CD4-positive, alpha-beta memory T cell (primary cell): ENCODE data around the gene CACNA2D2. TPM values are rescaled to one million over a fixed set of nuclear protein-coding genes. Genes with fewer than 3 reads are reported as not detected.
A peak's percentile ranks its signal among the peaks of the same experiment; 100 is the strongest.

ENCODE experiments used
- CTCF ChIA-PET: fragments of 350-600 bp; sonication (Branson Sonifier 250); formaldehyde crosslinking; loops from one replicate; lab custom pipeline; 2021; ENCODE audit warnings: inconsistent platforms; ENCODE audit not compliant: partially characterized antibody; lab: Charles Lee
- POLR2A ChIA-PET: fragments of 350-600 bp; sonication (Branson Sonifier 250); formaldehyde crosslinking; loops from one replicate; lab custom pipeline; 2021; ENCODE audit not compliant: partially characterized antibody; lab: Charles Lee
- DNase-seq, 5 donors: peaks; one replicate each; pipeline versions ENCODE4 v3.0.0 to v3.0.0-alpha.2; 2020 to 2022; ENCODE audit warnings: mixed read lengths in 1 of 5
- H3K27ac ChIP-seq: one replicate; pipeline ENCODE4 v1.7.0; 2013; ENCODE audit warnings: low read depth, low read length
- H3K27me3 ChIP-seq: 2 replicates; pipeline ENCODE4 v1.7.0; 2013; ENCODE audit warnings: mild to moderate bottlenecking, low read length, moderate library complexity; ENCODE audit not compliant: insufficient read depth
- H3K36me3 ChIP-seq: 2 replicates; pipeline ENCODE4 v1.7.0; 2013; ENCODE audit warnings: mild to moderate bottlenecking, low read length, moderate library complexity; ENCODE audit not compliant: insufficient read depth
- H3K4me1 ChIP-seq: 2 replicates; pipeline ENCODE4 v1.7.0; 2013; ENCODE audit warnings: mild to moderate bottlenecking, low read length, moderate library complexity; ENCODE audit not compliant: insufficient read depth
- H3K4me3 ChIP-seq, 2 donors: one replicate each; pipeline ENCODE4 v1.7.0; 2013; ENCODE audit warnings: low read length in 2 of 2, mild to moderate bottlenecking in 1 of 2
- H3K9me3 ChIP-seq, 2 donors: one replicate each; pipeline ENCODE4 v1.7.0; 2013; ENCODE audit warnings: low read length in 2 of 2, control low read depth in 1 of 2; ENCODE audit not compliant: control insufficient read depth in 1 of 2
- H3K27ac Mint-ChIP-seq, 7 donors: one replicate each; pipeline ENCODE4 v1.8.0; 2020 to 2021; ENCODE audit warnings: mixed read lengths in 7 of 7, mild to moderate bottlenecking in 6 of 7, inconsistent platforms in 3 of 7, moderate library complexity in 3 of 7
- H3K27me3 Mint-ChIP-seq, 2 donors: one replicate each; pipeline ENCODE4 v1.8.0; 2020 to 2021; ENCODE audit warnings: mixed read lengths in 2 of 2
- H3K36me3 Mint-ChIP-seq, 2 donors: one replicate each; pipeline ENCODE4 v1.8.0; 2020 to 2021; ENCODE audit warnings: mixed read lengths in 2 of 2, inconsistent platforms in 1 of 2, mild to moderate bottlenecking in 1 of 2
- H3K4me1 Mint-ChIP-seq, 4 donors: one replicate each; pipeline ENCODE4 v1.8.0; 2020 to 2021; ENCODE audit warnings: mixed read lengths in 4 of 4, mild to moderate bottlenecking in 1 of 4
- H3K4me3 Mint-ChIP-seq, 8 donors: one replicate each; pipeline ENCODE4 v1.8.0; 2020 to 2021; ENCODE audit warnings: mixed read lengths in 8 of 8, mild to moderate bottlenecking in 7 of 8, moderate library complexity in 6 of 8, inconsistent platforms in 3 of 8
- H3K9me3 Mint-ChIP-seq, 8 donors: one replicate each; pipeline ENCODE4 v1.8.0; 2020 to 2021; ENCODE audit warnings: mixed read lengths in 8 of 8, mild to moderate bottlenecking in 5 of 8, inconsistent platforms in 3 of 8, moderate library complexity in 1 of 8
- intact Hi-C: fragments of 100-400 bp; cut with micrococcal nuclease; formaldehyde crosslinking; loops from one replicate; pipeline ENCODE4 v1.15.1; 2023
- polyA plus RNA-seq, 2 donors: library from polyadenylated mRNA; unstranded; fragments of 300-500 nt; fragmentation: Illumina TruSeq; gene quantifications; one replicate each; pipeline ENCODE4 v1.2.3, GENCODE V29; 2021
- total RNA-seq, 2 experiments: library from RNA; stranded (reverse); gene quantifications; one replicate each; pipeline ENCODE4 v1.2.3, GENCODE V29; 2021

Gene CACNA2D2
- total and polyA plus RNA-seq, 4 experiments from 2014 or later = 0.24 to 1.9 (median 1.7) TPM; not detected in 1

DNA sequence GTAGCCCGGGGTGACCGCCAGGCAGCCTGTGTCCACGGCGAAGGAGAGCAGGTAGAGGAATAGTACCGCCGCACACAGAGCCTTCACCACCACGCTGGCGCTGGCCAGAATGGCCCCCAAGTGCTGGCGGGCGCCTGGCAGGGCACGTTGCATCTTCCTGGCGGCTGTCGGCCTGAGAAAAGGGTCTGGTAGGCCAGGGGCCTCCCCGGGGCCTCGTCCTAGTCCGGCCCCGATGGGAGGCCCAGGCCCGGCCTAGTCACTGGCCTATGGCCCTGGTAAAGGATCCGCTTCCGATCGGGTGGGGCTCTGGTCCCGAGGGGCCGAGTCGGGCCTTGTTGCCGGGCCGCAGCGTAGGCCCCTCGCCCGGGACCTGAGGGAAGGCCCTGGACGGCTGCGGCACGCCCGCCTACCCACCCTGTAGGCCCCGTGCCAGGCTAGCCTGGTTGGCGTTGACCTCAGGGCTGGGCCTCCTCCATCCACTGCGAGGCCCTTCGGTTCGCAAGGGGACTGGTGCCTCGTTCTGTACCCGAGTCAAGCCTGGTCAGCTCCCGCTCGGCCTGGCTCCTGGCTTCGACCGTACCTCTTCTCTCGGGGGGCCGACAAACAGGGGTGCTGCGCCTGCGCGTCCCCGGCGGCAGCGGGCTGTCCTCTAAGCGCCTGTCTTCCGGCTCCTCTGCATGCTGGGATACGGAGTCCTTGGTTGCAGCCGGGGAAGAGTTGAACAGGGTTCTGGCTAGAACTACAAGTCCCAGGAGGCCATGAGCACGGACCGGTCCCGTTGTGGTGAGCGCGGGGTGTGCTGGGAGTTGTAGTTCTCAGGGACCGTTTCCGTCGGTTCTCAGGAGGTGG lies 144.3 kb downstream of the CACNA2D2 start, which contains the start of gene TMEM115:
Gene TMEM115, minus strand, starts transcription at position 611 of the 849 bp plus-strand sequence. Its CDS starts 458 bp downstream, at position 153.
- DNase-seq = peak; percentile 93 to 99 (median 96)
- Histone ChIP-seq H3K36me3 (peaks cover 26% of the 10 kb centered on the region), H3K9me3 (no peaks in the 10 kb centered on the region), H3K4me3 (peak within 1 kb of the TSS; percentile 78 to 95), H3K27me3 (no peaks in the 10 kb centered on the region), H3K4me1 (peaks cover 44% of the 10 kb centered on the region), H3K27ac (peak within 1 kb of the TSS; percentile 97)
- peak within 1 kb of the TSS; percentile 95 to 100 (median 98) for H3K4me3 Mint-ChIP-seq
- peak within 1 kb of the TSS; percentile 96 to 98 (median 98) for H3K27ac Mint-ChIP-seq
- peaks cover 30 to 49% (median 39%) of the 10 kb centered on the region in 4 donors for H3K4me1 Mint-ChIP-seq
- CTCF ChIA-PET = interaction anchor here (1.0 kb wide), 1 partner anchor 13 kb away, joined by 3 read pairs; no protein-coding TSS in a partner anchor
- intact Hi-C loops = loop anchor here (1.0 kb wide), 4 partner anchors 8 to 67 kb away; partner anchors contain the start of genes HYAL3, IFRD2, NAA80 and TUSC2
- peaks cover 5 to 36% of the 10 kb centered on the region in 2 donors for H3K36me3 Mint-ChIP-seq
- no peaks in the 10 kb centered on the region for H3K27me3 Mint-ChIP-seq
- POLR2A ChIA-PET = interaction anchor here (0.8 to 23.7 kb wide), 5 partner anchors 10 to 60 kb away, joined by 3 to 595 read pairs (median 4); partner anchors contain the start of genes CYB561D2, HYAL3, NAA80 and NPRL2
- no peaks in the 10 kb centered on the region for H3K9me3 Mint-ChIP-seq

- H3K4me1 Mint-ChIP-seq = peaks cover 30 to 49% (median 39%) of the 10 kb centered on the region in 4 donors
- H3K27ac ChIP-seq = peak overlapping the region; percentile 97
- no peaks in the 10 kb centered on the region for H3K9me3 Mint-ChIP-seq
- POLR2A ChIA-PET = interaction anchor here (2.5 to 23.7 kb wide), 3 partner anchors 10 to 60 kb away, joined by 12 to 595 read pairs (median 153); partner anchors contain the start of genes CYB561D2, HYAL3, NAA80 and NPRL2
- intact Hi-C loops = no loop called here
- no peak for DNase-seq
- peak overlapping the region; percentile 78 to 95 for H3K4me3 ChIP-seq
- H3K4me3 Mint-ChIP-seq = peak overlapping the region; percentile 85 to 100 (median 98)
- no peaks in the 10 kb centered on the region for H3K9me3 ChIP-seq
- CTCF ChIA-PET = no interaction called here
- peaks cover 31% of the 10 kb centered on the region for H3K36me3 ChIP-seq
- H3K27ac Mint-ChIP-seq = peak overlapping the region; percentile 86 to 97 (median 90)
- peaks cover 6 to 41% of the 10 kb centered on the region in 2 donors for H3K36me3 Mint-ChIP-seq
- no peaks in the 10 kb centered on the region for H3K27me3 ChIP-seq
- H3K4me1 ChIP-seq = peaks cover 41% of the 10 kb centered on the region
- no peaks in the 10 kb centered on the region for H3K27me3 Mint-ChIP-seq
Measured at GRCh38 chr3:50358355-50358910, 145.0 kb downstream of the CACNA2D2 start.

DNA sequence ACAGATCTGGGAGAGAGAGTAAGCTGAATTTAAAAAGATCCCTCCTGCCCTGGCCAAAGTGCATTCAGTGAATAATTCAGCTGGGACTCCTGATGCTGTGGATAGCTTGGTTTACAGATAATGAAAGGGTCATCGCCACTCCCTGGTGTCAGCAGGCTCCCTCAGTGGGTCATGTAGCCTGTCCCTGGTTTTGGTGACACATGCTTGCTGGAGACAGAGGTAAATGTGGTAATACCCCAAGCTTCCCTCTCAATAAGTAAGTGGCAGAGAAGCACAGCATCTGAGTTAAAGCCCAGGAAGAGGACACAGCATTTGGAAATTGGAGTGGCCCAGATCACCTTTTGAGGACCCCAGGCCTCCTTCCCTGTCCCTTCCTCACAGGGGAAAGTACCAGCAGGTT lies 146.0 kb downstream of the CACNA2D2 start:
- H3K9me3 Mint-ChIP-seq = no peaks in the 10 kb centered on the region
- H3K27ac ChIP-seq = peak overlapping the region; percentile 97
- peaks cover 6 to 47% of the 10 kb centered on the region in 2 donors for H3K36me3 Mint-ChIP-seq
- CTCF ChIA-PET = interaction anchor here (1.2 to 2.3 kb wide), 4 partner anchors 10 to 1033 kb away, joined by 3 to 13 read pairs (median 6); partner anchors contain the start of gene RBM15B
- H3K4me1 ChIP-seq = peaks cover 41% of the 10 kb centered on the region
- H3K27ac Mint-ChIP-seq = peak overlapping the region in 6 of 7 donors; percentile 61 to 97 (median 88)
- no peaks in the 10 kb centered on the region for H3K27me3 Mint-ChIP-seq
- H3K4me1 Mint-ChIP-seq = peaks cover 32 to 58% (median 41%) of the 10 kb centered on the region in 4 donors
- DNase-seq = no peak
- H3K4me3 ChIP-seq = peak overlapping the region; percentile 9 to 95
- peaks cover 34% of the 10 kb centered on the region for H3K36me3 ChIP-seq
- H3K4me3 Mint-ChIP-seq = peak overlapping the region; percentile 31 to 100 (median 94)
- intact Hi-C loops = no loop called here
- no peaks in the 10 kb centered on the region for H3K27me3 ChIP-seq
- no peaks in the 10 kb centered on the region for H3K9me3 ChIP-seq
- POLR2A ChIA-PET = interaction anchor here (0.9 to 23.7 kb wide), 7 partner anchors 8 to 212 kb away, joined by 3 to 595 read pairs (median 9); partner anchors contain the start of genes CYB561D2, HEMK1, HYAL3 and NAA80

DNA sequence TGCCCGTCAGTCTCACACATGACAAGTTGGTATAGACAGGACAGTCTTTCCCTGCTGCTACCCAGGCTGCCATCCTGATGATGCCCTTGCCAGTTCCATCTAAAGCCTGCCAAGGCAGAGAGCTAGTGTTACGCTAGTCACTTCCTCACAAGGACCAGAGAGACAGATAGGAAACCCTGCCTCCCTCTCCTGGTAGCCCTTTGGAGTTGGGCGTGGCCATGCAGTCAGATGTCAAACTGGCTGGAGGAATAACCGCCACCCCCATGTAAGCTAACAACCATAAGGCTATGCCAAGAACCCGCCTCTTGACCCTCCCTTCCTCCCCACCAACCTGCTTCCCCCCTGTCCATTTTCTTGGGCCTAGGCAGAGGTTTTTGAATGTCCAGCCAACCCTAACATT lies 146.9 kb downstream of the CACNA2D2 start:
- Histone ChIP-seq H3K27ac (peak overlapping the region; percentile 97), H3K4me3 (no peak overlapping the region), H3K4me1 (peaks cover 47% of the 10 kb centered on the region), H3K27me3 (no peaks in the 10 kb centered on the region), H3K9me3 (no peaks in the 10 kb centered on the region), H3K36me3 (peaks cover 34% of the 10 kb centered on the region)
- H3K9me3 Mint-ChIP-seq = no peaks in the 10 kb centered on the region
- intact Hi-C loops = no loop called here
- peak overlapping the region in 5 of 7 donors; percentile 53 to 97 (median 75) for H3K27ac Mint-ChIP-seq
- peak overlapping the region in 7 of 8 donors; percentile 32 to 100 (median 90) for H3K4me3 Mint-ChIP-seq
- H3K27me3 Mint-ChIP-seq = no peaks in the 10 kb centered on the region
- ChIA-PET POLR2A (interaction anchor here (0.9 to 23.7 kb wide), 6 partner anchors 8 to 213 kb away, joined by 3 to 595 read pairs (median 10); partner anchors contain the start of genes CYB561D2, HEMK1, HYAL3 and NAA80), CTCF (interaction anchor here (1.2 to 2.3 kb wide), 4 partner anchors 9 to 1034 kb away, joined by 3 to 13 read pairs (median 6); partner anchors contain the start of gene RBM15B)
- no peak for DNase-seq
- H3K4me1 Mint-ChIP-seq = peaks cover 33 to 63% (median 44%) of the 10 kb centered on the region in 4 donors
- peaks cover 6 to 49% of the 10 kb centered on the region in 2 donors for H3K36me3 Mint-ChIP-seq

- DNase-seq = no peak
- no peaks in the 10 kb centered on the region for H3K9me3 ChIP-seq
- H3K27ac Mint-ChIP-seq = peak overlapping the region in 3 of 7 donors; percentile 35 to 97 (median 61)
- H3K36me3 Mint-ChIP-seq = peaks cover 6 to 54% of the 10 kb centered on the region in 2 donors
- H3K4me3 ChIP-seq = no peak overlapping the region
- CTCF ChIA-PET = interaction anchor here (1.2 to 2.3 kb wide), 4 partner anchors 9 to 1035 kb away, joined by 3 to 13 read pairs (median 6); partner anchors contain the start of gene RBM15B
- peaks cover 34% of the 10 kb centered on the region for H3K36me3 ChIP-seq
- POLR2A ChIA-PET = interaction anchor here (1.7 to 23.7 kb wide), 5 partner anchors 7 to 213 kb away, joined by 8 to 595 read pairs (median 12); partner anchors contain the start of genes CYB561D2, HEMK1, HYAL3 and NAA80
- no peaks in the 10 kb centered on the region for H3K9me3 Mint-ChIP-seq
- peak overlapping the region; percentile 2 for H3K27ac ChIP-seq
- no peaks in the 10 kb centered on the region for H3K27me3 Mint-ChIP-seq
- H3K4me3 Mint-ChIP-seq = peak overlapping the region in 7 of 8 donors; percentile 32 to 100 (median 90)
- H3K4me1 ChIP-seq = peaks cover 52% of the 10 kb centered on the region
- no peaks in the 10 kb centered on the region for H3K27me3 ChIP-seq
- peaks cover 35 to 69% (median 50%) of the 10 kb centered on the region in 4 donors for H3K4me1 Mint-ChIP-seq
- intact Hi-C loops = no loop called here
Measured at GRCh38 chr3:50355829-50356552, 147.4 kb downstream of the CACNA2D2 start.

GRCh38 chr3:50354850-50355249 lies 148.6 kb downstream of the CACNA2D2 start:
- Histone ChIP-seq H3K9me3 (no peaks in the 10 kb centered on the region), H3K4me3 (no peak overlapping the region), H3K27me3 (no peaks in the 10 kb centered on the region), H3K36me3 (peaks cover 34% of the 10 kb centered on the region), H3K27ac (no peak overlapping the region), H3K4me1 (peaks cover 57% of the 10 kb centered on the region)
- Mint-ChIP-seq H3K9me3 (no peaks in the 10 kb centered on the region), H3K27me3 (no peaks in the 10 kb centered on the region), H3K4me3 (no peak overlapping the region), H3K36me3 (peaks cover 6 to 65% of the 10 kb centered on the region in 2 donors), H3K27ac (peak overlapping the region in 1 of 7 donors; percentile 41), H3K4me1 (peaks cover 39 to 79% (median 58%) of the 10 kb centered on the region in 4 donors)
- CTCF ChIA-PET = interaction anchor here (1.2 kb wide), 1 partner anchor 14 kb away, joined by 4 read pairs; the partner anchor contains the start of gene RASSF1
- DNase-seq = no peak
- intact Hi-C loops = loop anchor here (5.0 kb wide), 1 partner anchor 257 kb away; the partner anchor contains the start of gene CISH
- POLR2A ChIA-PET = interaction anchor here (0.6 to 23.7 kb wide), 3 partner anchors 11 to 1894 kb away, joined by 3 to 595 read pairs (median 5); partner anchors contain the start of genes RASSF1, TUSC2 and ZMYND10
